ENCODE results near the gene PIGU. TPM values are rescaled to one million over a fixed set of nuclear protein-coding genes. Genes with fewer than 3 reads are reported as not detected.

The PIGU gene
- total and polyA plus RNA-seq, 2 of the 13 experiments (the other 11 are each of a cell fraction or from before 2014, with no cell fraction given): 45.5 to 231 TPM

DNA sequence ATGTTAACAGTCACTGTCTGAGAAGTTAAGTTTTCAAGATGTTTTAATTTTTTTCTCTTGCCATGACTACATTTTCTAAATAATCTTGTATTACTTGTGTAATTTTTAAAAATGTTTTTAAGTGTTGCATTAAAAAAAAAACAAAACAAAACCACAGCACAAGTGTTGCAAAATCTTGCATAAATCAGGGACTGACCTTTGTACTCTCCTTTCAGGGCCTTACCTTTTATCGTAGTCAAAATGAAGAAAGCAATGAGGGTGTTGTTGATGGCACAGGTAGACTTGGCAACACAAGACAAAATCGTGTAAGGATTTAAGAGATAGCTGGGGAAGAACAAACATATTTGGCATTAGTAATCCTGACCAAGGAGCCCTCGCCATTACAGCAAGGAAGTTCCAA is 42.5 kb downstream of the PIGU start (continued):
- TF ChIP-seq, protein P1, sequence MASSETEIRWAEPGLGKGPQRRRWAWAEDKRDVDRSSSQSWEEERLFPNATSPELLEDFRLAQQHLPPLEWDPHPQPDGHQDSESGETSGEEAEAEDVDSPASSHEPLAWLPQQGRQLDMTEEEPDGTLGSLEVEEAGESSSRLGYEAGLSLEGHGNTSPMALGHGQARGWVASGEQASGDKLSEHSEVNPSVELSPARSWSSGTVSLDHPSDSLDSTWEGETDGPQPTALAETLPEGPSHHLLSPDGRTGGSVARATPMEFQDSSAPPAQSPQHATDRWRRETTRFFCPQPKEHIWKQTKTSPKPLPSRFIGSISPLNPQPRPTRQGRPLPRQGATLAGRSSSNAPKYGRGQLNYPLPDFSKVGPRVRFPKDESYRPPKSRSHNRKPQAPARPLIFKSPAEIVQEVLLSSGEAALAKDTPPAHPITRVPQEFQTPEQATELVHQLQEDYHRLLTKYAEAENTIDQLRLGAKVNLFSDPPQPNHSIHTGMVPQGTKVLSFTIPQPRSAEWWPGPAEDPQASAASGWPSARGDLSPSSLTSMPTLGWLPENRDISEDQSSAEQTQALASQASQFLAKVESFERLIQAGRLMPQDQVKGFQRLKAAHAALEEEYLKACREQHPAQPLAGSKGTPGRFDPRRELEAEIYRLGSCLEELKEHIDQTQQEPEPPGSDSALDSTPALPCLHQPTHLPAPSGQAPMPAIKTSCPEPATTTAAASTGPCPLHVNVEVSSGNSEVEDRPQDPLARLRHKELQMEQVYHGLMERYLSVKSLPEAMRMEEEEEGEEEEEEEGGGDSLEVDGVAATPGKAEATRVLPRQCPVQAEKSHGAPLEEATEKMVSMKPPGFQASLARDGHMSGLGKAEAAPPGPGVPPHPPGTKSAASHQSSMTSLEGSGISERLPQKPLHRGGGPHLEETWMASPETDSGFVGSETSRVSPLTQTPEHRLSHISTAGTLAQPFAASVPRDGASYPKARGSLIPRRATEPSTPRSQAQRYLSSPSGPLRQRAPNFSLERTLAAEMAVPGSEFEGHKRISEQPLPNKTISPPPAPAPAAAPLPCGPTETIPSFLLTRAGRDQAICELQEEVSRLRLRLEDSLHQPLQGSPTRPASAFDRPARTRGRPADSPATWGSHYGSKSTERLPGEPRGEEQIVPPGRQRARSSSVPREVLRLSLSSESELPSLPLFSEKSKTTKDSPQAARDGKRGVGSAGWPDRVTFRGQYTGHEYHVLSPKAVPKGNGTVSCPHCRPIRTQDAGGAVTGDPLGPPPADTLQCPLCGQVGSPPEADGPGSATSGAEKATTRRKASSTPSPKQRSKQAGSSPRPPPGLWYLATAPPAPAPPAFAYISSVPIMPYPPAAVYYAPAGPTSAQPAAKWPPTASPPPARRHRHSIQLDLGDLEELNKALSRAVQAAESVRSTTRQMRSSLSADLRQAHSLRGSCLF (CRISPR knock-in tag; IDR thresholded peaks at IDR 0.05; ENCODE audit: borderline replicate concordance): no peak
- TF ChIP-seq ONECUT2 (CRISPR knock-in tag; IDR thresholded peaks at IDR 0.05) (no peak), ATF1 (CRISPR knock-in tag; IDR thresholded peaks at IDR 0.05) (0 out of 2 replicates have a peak, but pooled peaks have one; percentile 0), SATB2 (CRISPR knock-in tag; IDR thresholded peaks at IDR 0.05) (no peak), PHF5A (CRISPR knock-in tag; IDR thresholded peaks at IDR 0.05; ENCODE audit: low read depth, unreplicated experiment) (no peak), FOXK1 (CRISPR knock-in tag; IDR thresholded peaks at IDR 0.05; ENCODE audit: borderline replicate concordance, low read depth) (no peak), ZBTB38 (CRISPR knock-in tag; IDR thresholded peaks at IDR 0.05) (no peak), KMT2B (CRISPR knock-in tag; IDR thresholded peaks at IDR 0.05) (no peak), CEBPB (IDR thresholded peaks at IDR 0.05; ENCODE audit: borderline replicate concordance, low read depth, low read length) (peak; percentile 89), NR2F6 (IDR thresholded peaks at IDR 0.05) (no peak), NR2F6 (CRISPR knock-in tag; IDR thresholded peaks at IDR 0.05) (no peak), GTF3A (CRISPR knock-in tag; conservative IDR thresholded peaks at IDR 0.05) (no peak)
- TF ChIP-seq, protein P2, sequence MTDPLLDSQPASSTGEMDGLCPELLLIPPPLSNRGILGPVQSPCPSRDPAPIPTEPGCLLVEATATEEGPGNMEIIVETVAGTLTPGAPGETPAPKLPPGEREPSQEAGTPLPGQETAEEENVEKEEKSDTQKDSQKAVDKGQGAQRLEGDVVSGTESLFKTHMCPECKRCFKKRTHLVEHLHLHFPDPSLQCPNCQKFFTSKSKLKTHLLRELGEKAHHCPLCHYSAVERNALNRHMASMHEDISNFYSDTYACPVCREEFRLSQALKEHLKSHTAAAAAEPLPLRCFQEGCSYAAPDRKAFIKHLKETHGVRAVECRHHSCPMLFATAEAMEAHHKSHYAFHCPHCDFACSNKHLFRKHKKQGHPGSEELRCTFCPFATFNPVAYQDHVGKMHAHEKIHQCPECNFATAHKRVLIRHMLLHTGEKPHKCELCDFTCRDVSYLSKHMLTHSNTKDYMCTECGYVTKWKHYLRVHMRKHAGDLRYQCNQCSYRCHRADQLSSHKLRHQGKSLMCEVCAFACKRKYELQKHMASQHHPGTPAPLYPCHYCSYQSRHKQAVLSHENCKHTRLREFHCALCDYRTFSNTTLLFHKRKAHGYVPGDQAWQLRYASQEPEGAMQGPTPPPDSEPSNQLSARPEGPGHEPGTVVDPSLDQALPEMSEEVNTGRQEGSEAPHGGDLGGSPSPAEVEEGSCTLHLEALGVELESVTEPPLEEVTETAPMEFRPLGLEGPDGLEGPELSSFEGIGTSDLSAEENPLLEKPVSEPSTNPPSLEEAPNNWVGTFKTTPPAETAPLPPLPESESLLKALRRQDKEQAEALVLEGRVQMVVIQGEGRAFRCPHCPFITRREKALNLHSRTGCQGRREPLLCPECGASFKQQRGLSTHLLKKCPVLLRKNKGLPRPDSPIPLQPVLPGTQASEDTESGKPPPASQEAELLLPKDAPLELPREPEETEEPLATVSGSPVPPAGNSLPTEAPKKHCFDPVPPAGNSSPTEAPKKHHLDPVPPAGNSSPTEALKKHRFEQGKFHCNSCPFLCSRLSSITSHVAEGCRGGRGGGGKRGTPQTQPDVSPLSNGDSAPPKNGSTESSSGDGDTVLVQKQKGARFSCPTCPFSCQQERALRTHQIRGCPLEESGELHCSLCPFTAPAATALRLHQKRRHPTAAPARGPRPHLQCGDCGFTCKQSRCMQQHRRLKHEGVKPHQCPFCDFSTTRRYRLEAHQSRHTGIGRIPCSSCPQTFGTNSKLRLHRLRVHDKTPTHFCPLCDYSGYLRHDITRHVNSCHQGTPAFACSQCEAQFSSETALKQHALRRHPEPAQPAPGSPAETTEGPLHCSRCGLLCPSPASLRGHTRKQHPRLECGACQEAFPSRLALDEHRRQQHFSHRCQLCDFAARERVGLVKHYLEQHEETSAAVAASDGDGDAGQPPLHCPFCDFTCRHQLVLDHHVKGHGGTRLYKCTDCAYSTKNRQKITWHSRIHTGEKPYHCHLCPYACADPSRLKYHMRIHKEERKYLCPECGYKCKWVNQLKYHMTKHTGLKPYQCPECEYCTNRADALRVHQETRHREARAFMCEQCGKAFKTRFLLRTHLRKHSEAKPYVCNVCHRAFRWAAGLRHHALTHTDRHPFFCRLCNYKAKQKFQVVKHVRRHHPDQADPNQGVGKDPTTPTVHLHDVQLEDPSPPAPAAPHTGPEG (CRISPR knock-in tag; IDR thresholded peaks at IDR 0.05): no peak
- TF ChIP-seq, protein P3, sequence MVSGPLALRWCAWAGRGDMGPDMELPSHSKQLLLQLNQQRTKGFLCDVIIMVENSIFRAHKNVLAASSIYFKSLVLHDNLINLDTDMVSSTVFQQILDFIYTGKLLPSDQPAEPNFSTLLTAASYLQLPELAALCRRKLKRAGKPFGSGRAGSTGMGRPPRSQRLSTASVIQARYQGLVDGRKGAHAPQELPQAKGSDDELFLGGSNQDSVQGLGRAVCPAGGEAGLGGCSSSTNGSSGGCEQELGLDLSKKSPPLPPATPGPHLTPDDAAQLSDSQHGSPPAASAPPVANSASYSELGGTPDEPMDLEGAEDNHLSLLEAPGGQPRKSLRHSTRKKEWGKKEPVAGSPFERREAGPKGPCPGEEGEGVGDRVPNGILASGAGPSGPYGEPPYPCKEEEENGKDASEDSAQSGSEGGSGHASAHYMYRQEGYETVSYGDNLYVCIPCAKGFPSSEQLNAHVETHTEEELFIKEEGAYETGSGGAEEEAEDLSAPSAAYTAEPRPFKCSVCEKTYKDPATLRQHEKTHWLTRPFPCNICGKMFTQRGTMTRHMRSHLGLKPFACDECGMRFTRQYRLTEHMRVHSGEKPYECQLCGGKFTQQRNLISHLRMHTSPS (CRISPR knock-in tag; IDR thresholded peaks at IDR 0.05; ENCODE audit: low read depth): no peak
- TF ChIP-seq, protein P4, sequence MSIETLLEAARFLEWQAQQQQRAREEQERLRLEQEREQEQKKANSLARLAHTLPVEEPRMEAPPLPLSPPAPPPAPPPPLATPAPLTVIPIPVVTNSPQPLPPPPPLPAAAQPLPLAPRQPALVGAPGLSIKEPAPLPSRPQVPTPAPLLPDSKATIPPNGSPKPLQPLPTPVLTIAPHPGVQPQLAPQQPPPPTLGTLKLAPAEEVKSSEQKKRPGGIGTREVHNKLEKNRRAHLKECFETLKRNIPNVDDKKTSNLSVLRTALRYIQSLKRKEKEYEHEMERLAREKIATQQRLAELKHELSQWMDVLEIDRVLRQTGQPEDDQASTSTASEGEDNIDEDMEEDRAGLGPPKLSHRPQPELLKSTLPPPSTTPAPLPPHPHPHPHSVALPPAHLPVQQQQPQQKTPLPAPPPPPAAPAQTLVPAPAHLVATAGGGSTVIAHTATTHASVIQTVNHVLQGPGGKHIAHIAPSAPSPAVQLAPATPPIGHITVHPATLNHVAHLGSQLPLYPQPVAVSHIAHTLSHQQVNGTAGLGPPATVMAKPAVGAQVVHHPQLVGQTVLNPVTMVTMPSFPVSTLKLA (IDR thresholded peaks at IDR 0.05): no peak
